Measurements from ENCODE around the gene SRD5A3.

GRCh38 chr4:55395529-55396307, 49.7 kb downstream of the SRD5A3 start, which contains the start of gene TMEM165:
- TF ChIP-seq CTCF (IDR thresholded peaks at IDR 0.05; ENCODE audit: low read depth, low read length) (no peak), POLR2A (IDR thresholded peaks at IDR 0.05; ENCODE audit: extremely low read depth, insufficient read length) (peak; percentile 65), MAX (IDR thresholded peaks at IDR 0.05; ENCODE audit: low read depth, low read length) (no peak), MYC (IDR thresholded peaks at IDR 0.05; ENCODE audit: low read depth, low read length) (no peak)
